A549 (cell line): ENCODE data around the gene BMS1.

Source experiments
- POLR2A ChIP-seq: IDR thresholded peaks from 2 replicates; pipeline ENCODE4 v1.6.1; 2012; ENCODE audit warnings: mild to moderate bottlenecking, low read length
- TF ChIP-seq, protein P1 (sequence below): fragments of 450-650 bp; IDR thresholded peaks from 2 replicates; pipeline ENCODE4 v1.6.1; 2014; ENCODE audit warnings: antibody characterized with exemption
- TF ChIP-seq, protein P2 (sequence below): fragments of >200 bp; sonication (Bioruptor Twin); formaldehyde crosslinking; IDR thresholded peaks from 3 replicates; pipeline ENCODE4 v1.5.1; 2016

- no peak for TF ChIP-seq POLR2A
- TF ChIP-seq, protein P1, sequence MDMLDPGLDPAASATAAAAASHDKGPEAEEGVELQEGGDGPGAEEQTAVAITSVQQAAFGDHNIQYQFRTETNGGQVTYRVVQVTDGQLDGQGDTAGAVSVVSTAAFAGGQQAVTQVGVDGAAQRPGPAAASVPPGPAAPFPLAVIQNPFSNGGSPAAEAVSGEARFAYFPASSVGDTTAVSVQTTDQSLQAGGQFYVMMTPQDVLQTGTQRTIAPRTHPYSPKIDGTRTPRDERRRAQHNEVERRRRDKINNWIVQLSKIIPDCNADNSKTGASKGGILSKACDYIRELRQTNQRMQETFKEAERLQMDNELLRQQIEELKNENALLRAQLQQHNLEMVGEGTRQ, result no peak
- TF ChIP-seq, protein P2, sequence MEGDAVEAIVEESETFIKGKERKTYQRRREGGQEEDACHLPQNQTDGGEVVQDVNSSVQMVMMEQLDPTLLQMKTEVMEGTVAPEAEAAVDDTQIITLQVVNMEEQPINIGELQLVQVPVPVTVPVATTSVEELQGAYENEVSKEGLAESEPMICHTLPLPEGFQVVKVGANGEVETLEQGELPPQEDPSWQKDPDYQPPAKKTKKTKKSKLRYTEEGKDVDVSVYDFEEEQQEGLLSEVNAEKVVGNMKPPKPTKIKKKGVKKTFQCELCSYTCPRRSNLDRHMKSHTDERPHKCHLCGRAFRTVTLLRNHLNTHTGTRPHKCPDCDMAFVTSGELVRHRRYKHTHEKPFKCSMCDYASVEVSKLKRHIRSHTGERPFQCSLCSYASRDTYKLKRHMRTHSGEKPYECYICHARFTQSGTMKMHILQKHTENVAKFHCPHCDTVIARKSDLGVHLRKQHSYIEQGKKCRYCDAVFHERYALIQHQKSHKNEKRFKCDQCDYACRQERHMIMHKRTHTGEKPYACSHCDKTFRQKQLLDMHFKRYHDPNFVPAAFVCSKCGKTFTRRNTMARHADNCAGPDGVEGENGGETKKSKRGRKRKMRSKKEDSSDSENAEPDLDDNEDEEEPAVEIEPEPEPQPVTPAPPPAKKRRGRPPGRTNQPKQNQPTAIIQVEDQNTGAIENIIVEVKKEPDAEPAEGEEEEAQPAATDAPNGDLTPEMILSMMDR, result peak; percentile 81
Observed at GRCh38 chr10:42753126-42753506, 29.5 kb upstream of the BMS1 start.
